SK-N-MC (cell line): ENCODE data around the gene IRF6.

Experiments used
- EZH2 ChIP-seq: fragments of 200-600 bp; sonication (generic); IDR thresholded peaks from one replicate; pipeline ENCODE4 v1.6.1; 2017; ENCODE audit warnings: antibody characterized with exemption
- FOXP2 ChIP-seq: optimal IDR thresholded peaks from 2 replicates; pipeline ENCODE3; 2011; ENCODE audit warnings: mild to moderate bottlenecking, moderate library complexity; ENCODE audit not compliant: insufficient read depth; ENCODE audit errors: extremely low read length, control extremely low read depth
- POLR2AphosphoS5 ChIP-seq: IDR thresholded peaks from 2 replicates; pipeline ENCODE4 v1.6.1; 2012; ENCODE audit warnings: mild to moderate bottlenecking, low read depth, low read length, borderline replicate concordance

GRCh38 chr1:209805875-209806760 lies at the start of gene IRF6:
- TF ChIP-seq EZH2, result no peak
- TF ChIP-seq POLR2AphosphoS5, result no peak; the same call in 1 of the 2 replicates
- no peak for TF ChIP-seq FOXP2
